ENCODE data around the gene APOBEC4. TPM values are rescaled to one million over a fixed set of nuclear protein-coding genes. Genes with fewer than 3 reads are reported as not detected.
"Not testable (repeated sequence)": the region's sequence is repeated elsewhere in the genome, so short reads cannot be mapped to it uniquely, and the experiment has no call there.

The APOBEC4 gene
- polyA plus RNA-seq, 1 experiment, result not detected

DNA sequence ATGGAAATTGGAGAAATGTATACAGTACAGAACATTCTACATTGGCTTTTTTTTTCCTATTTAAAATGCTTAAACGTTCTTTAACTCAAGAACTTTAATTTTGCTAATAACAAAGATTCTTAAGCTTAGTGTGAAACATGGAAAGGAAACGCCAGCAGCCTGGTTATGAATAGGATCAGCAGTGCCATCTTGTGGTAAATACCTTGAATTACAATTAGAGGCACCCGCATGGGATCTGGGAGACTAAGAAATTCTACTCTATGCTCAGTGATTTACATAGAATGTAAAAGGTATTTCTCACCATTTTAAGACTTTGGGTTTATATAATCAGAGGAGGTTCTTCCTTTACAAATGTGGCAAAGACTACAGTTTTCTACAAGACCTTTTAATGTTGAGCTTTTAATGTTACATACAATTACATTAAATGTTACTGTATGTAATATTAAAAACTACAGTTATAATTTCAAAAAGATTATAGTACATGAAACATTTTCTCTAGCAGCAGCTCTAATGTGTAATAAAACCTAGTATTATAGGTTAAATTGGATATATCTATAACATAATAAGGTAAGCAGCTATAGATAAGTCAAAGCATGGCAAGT, 32.1 kb upstream of the APOBEC4 start:
- ChIA-PET POLR2A (interaction anchor here (0.6 kb wide), 1 partner anchor 339 kb away, joined by 7 read pairs; no protein-coding TSS in a partner anchor), CTCF (interaction anchor here (0.5 to 4.5 kb wide), 64 partner anchors 10 to 978 kb away, joined by 3 to 126 read pairs (median 4); partner anchors contain the start of gene APOBEC4)
- DNase-seq (ENCODE audit: low read depth, low spot score), result no peak
- H3K9me3 ChIP-seq (ENCODE audit: control insufficient read depth, insufficient read depth, low read length), result no peaks in the 10 kb centered on the region
- no peak overlapping the region for H3K27ac ChIP-seq (ENCODE audit: low read depth, low read length)
- no peaks in the 10 kb centered on the region for H3K27me3 ChIP-seq (ENCODE audit: control insufficient read depth, insufficient read depth, low read length)
- no peak overlapping the region for H3K4me3 ChIP-seq (ENCODE audit: low read depth, low read length)
- TF ChIP-seq, protein P1, sequence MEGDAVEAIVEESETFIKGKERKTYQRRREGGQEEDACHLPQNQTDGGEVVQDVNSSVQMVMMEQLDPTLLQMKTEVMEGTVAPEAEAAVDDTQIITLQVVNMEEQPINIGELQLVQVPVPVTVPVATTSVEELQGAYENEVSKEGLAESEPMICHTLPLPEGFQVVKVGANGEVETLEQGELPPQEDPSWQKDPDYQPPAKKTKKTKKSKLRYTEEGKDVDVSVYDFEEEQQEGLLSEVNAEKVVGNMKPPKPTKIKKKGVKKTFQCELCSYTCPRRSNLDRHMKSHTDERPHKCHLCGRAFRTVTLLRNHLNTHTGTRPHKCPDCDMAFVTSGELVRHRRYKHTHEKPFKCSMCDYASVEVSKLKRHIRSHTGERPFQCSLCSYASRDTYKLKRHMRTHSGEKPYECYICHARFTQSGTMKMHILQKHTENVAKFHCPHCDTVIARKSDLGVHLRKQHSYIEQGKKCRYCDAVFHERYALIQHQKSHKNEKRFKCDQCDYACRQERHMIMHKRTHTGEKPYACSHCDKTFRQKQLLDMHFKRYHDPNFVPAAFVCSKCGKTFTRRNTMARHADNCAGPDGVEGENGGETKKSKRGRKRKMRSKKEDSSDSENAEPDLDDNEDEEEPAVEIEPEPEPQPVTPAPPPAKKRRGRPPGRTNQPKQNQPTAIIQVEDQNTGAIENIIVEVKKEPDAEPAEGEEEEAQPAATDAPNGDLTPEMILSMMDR (IDR thresholded peaks at IDR 0.05; ENCODE audit: low read depth, low read length), result peak; percentile 71

DNA sequence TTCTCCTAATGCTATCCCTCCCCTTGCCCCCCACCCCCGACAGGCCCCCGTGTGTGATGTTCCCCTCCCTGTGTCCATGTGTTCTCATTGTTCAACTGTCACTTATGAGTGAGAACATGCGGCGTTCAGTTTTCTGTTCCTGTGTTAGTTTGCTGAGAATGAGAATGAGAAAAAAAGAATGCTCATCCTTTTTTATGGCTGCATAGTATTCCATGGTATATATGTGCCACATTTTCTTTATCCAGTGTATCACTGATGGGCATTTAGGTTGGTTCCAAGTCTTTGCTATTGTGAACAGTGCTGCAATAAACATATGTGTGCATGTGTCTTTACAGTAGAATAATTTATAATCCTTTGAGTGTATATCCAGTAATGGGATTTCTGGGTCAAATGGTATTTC, 26.2 kb upstream of the APOBEC4 start:
- DNase-seq (ENCODE audit: low read depth, low spot score); CTCF ChIA-PET; POLR2A ChIA-PET; H3K9me3 ChIP-seq (ENCODE audit: control insufficient read depth, insufficient read depth, low read length); H3K27ac ChIP-seq (ENCODE audit: low read depth, low read length); H3K27me3 ChIP-seq (ENCODE audit: control insufficient read depth, insufficient read depth, low read length); H3K4me3 ChIP-seq (ENCODE audit: low read depth, low read length): not testable (repeated sequence)

DNA sequence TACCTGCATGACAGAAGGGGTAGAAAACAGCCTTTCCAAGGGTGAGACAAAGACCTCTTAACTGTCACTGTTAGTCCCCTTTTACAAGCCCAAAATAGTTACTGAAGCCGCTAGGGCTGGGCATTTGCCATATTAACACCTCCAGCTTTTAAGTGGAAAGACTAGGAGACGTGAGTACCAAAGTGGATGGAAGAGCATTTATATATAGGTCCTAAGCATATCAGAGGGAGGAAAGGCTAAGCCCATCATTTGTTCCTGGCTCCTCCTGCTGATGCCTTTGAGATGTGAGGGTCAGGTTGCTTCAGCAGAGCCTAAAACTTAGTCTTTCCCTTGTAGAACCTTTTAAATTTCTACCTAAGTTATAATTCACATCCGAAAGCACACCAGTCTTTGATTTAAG, 25.7 kb upstream of the APOBEC4 start:
- Histone ChIP-seq H3K9me3 (ENCODE audit: control insufficient read depth, insufficient read depth, low read length) (no peaks in the 10 kb centered on the region), H3K27ac (ENCODE audit: low read depth, low read length) (no peak overlapping the region), H3K27me3 (ENCODE audit: control insufficient read depth, insufficient read depth, low read length) (no peaks in the 10 kb centered on the region), H3K4me3 (ENCODE audit: low read depth, low read length) (no peak overlapping the region)
- DNase-seq (ENCODE audit: low read depth, low spot score), result no peak
- TF ChIP-seq, protein P1 (IDR thresholded peaks at IDR 0.05; ENCODE audit: low read depth, low read length), result no peak
- POLR2A ChIA-PET, result no interaction called here
- CTCF ChIA-PET, result interaction anchor here (3.7 kb wide), 1 partner anchor 23 kb away, joined by 14 read pairs; no protein-coding TSS in a partner anchor

DNA sequence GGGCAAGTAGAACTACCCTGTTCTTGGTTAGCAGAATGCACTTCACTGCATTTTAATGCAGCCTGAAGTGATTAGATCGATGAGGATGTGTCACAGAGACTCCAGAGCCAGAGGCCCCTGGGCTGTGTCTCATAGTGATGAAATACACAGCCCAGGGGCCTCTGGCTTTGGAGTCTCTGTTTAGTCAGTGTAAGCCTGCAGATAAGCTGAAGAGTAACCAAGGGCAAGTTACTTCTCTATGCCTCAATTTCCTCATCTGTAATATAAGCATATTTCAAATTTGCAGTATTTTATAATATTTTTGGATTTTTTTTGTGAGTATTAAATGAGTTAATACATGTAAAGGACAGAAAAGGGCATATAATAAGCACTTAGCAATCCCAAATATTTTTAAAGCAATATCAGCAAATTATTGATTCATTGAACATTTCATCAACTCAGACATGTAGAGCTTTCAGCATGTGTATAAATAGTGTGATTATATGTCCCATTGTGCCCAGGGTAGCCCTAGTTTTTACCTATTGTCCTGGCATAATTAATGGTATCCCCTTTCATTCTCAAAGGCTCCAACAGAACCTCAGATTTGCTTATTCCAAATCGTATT, 23.6 kb upstream of the APOBEC4 start:
- no peak overlapping the region for H3K27ac ChIP-seq (ENCODE audit: low read depth, low read length)
- no peak overlapping the region for H3K4me3 ChIP-seq (ENCODE audit: low read depth, low read length)
- POLR2A ChIA-PET, result interaction anchor here (0.6 kb wide), 1 partner anchor 169 kb away, joined by 3 read pairs; no protein-coding TSS in a partner anchor
- CTCF ChIA-PET, result interaction anchor here (1.6 to 5.0 kb wide), 3 partner anchors 8 to 239 kb away, joined by 5 to 38 read pairs (median 14); no protein-coding TSS in a partner anchor
- no peaks in the 10 kb centered on the region for H3K9me3 ChIP-seq (ENCODE audit: control insufficient read depth, insufficient read depth, low read length)
- no peaks in the 10 kb centered on the region for H3K27me3 ChIP-seq (ENCODE audit: control insufficient read depth, insufficient read depth, low read length)
- DNase-seq (ENCODE audit: low read depth, low spot score), result no peak
- TF ChIP-seq, protein P1 (IDR thresholded peaks at IDR 0.05; ENCODE audit: low read depth, low read length), result no peak

DNA sequence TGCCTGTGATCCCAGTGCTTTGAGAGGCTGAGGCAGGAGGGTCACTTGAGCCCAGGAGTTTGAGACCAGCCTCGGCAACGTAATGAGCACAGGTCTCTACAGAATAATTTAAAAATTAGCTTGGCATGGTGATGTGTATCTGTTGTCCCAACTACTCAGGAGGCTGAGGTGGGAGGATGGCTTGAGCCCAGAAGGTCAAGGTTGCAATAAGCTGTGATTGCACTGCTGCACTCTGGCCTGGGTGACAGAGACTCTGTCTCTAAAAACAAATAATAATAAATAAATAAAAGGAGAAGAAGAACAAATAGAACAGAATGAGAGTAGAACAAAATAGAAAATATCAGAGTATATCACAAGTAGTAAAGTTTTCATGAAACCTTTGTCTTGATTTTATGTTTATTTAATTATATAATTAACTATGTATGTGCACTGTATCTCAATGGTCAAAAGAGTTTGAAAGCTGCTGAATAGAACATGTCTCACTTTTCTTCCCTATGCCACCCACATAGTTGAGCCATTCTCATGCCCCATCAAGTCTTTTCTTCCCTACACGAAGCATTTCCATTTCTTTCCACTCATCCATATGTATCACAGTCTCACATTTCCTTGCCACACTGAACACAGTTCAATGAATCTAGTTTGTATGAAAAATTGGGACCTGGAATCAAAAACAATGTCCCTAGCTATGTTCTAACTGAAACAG, 22.9 kb upstream of the APOBEC4 start:
- TF ChIP-seq, protein P1 (IDR thresholded peaks at IDR 0.05; ENCODE audit: low read depth, low read length), result no peak
- DNase-seq (ENCODE audit: low read depth, low spot score), result no peak

More for the DNA sequence above, 22.9 kb upstream of the APOBEC4 start:
- Histone ChIP-seq H3K4me3 (ENCODE audit: low read depth, low read length) (no peak overlapping the region), H3K27ac (ENCODE audit: low read depth, low read length) (no peak overlapping the region), H3K27me3 (ENCODE audit: control insufficient read depth, insufficient read depth, low read length) (no peaks in the 10 kb centered on the region), H3K9me3 (ENCODE audit: control insufficient read depth, insufficient read depth, low read length) (no peaks in the 10 kb centered on the region)
- ChIA-PET CTCF (interaction anchor here (0.9 to 5.0 kb wide), 4 partner anchors 9 to 240 kb away, joined by 3 to 38 read pairs (median 10); no protein-coding TSS in a partner anchor), POLR2A (interaction anchor here (0.6 kb wide), 1 partner anchor 170 kb away, joined by 3 read pairs; no protein-coding TSS in a partner anchor)
